HG03280 (cell line): ENCODE data around the gene RFTN1.

ENCODE experiments used
- ATAC-seq: cut with Tn5 transposase; IDR thresholded peaks from one replicate; pipeline ENCODE4 v1.9.1; 2021; ENCODE audit warnings: mild to moderate bottlenecking, moderate library complexity; ENCODE audit not compliant: unreplicated experiment

The RFTN1 gene

DNA sequence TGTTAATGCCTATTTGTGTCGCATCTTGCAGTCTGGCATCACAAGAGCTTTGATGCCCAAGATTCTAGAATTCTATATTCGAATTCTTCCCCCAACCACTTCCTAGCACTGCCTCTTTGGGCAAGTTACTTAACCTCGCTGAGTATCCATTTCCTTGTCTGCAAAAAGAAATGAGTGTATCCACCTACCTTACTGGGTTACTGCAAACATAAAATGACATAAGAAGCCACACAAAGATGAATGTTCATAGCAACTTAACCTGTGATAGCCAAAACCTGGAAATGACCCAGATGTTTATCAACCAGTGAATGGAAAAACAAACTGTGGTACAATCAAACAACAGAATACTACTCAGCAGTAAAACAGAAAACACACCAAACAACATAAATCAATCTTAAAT lies 24.9 kb downstream of the RFTN1 start:
- no peak for ATAC-seq

DNA sequence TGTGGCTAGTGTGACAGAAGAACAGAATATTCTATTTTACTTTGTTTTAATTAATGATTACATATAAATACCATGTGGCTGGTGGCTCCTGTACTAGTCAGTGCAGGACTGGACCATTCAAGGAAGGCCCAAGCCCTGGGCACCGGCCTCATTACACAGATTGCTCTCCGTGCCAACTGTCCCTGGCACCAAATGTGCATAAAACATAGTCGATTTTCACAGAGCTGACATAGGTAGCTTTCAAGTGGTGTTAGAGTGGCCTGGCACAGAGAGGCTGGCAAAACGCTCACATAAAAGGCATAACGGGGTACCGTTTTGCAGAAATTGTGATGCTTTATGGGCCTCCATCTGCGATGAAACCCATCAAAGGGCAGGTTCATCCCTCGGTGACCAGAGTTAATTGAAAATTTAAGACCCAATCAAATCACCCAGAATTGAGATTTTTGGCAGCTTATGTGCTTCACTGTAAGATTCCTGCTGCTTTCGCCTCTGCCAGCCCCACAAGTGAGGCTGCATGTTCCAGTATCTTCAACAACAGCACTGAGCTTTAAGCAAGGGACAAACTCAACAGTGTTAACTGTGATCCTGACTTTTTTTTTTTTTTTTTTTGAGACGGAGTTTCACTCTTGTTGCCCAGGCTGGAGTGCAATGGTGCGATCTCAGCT lies 25.9 kb downstream of the RFTN1 start:
- ATAC-seq = no peak

DNA sequence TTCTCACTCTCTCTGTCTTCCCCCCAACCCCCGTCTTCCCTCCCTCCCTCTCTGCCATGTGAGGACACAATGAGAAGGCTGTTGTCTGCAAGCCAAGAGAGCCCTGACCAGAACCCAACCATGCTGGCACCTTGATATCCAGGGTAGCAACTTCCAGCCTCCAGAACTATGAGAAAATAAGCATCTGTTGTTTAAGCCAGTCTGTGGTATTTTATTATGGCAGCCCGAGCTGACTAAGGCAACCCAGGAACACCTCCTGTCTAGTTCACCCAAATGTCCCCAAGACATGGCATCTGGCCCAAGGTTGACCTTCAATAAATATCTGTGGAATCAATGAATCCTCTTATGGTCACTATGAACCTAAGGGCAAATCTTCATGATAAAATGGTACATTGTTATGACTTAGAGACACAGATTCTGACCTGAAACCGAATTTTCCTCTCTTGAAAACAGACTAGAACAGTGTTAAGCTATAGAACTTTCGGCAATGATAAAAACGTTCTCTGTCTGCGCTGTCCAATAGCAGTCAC lies 26.5 kb downstream of the RFTN1 start:
- ATAC-seq = no peak

DNA sequence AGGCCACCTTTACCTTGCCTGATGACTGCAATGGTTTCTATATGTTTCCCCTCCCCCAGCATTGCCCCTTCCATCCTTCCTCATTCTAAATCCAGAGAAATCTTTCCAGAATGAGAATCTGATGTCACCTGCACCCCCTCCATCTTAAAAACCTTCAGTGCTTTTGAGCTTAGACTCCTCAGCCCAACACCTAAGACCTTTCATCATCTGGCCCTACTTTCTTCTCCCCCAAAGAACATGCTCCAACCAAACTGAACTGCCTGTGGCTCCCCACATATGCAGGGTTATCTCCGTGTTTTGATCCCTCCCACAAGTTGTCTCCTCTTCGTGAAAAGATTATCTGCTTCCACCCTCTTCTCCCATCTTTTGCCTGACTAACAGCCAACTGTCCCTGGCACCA lies 27.3 kb downstream of the RFTN1 start:
- ATAC-seq = no peak

DNA sequence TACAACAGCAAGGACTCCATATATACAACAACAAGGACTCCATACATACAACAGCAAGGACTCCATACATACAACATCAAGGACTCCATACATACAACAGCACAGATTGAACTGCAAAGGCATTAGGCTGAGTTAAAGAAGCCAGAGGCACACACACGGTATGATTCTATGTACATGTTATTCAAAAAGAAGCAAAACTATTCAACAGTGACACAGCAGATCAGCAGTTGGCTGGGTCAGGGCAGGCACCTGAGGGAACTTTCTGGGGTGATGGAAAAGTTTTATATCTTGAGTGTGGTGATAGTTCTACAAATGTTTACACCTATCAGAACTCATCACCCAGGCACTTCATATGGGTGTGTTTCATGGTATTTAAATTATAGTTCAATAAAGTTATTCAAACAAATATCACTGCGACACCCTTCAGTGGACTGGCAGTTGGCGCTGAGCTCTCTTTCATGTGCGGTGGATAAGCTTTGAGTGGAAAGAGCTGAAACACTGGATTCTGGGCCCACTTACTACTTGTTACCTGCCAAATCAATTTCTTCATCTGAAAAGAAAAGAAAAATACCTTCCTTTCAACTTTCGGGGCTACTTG lies 28.0 kb downstream of the RFTN1 start:
- no peak for ATAC-seq

DNA sequence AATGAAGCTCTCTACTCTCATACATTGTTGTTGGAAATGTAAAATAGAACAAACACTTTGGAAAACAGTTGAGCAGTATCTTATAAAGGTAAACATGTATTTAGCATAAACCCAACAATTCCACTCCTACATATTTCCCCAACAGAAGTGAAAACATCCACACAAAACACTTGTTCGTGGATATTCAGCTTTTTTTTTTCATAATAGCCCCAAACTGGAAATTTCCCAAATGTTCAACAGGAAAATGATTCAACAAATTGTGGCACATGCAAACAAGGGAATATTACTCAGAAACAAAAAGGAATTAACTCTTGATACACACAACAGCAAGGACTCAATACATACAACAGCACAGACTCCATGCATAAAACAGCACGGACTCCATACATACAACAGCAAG lies 28.5 kb downstream of the RFTN1 start:
- ATAC-seq = no peak

DNA sequence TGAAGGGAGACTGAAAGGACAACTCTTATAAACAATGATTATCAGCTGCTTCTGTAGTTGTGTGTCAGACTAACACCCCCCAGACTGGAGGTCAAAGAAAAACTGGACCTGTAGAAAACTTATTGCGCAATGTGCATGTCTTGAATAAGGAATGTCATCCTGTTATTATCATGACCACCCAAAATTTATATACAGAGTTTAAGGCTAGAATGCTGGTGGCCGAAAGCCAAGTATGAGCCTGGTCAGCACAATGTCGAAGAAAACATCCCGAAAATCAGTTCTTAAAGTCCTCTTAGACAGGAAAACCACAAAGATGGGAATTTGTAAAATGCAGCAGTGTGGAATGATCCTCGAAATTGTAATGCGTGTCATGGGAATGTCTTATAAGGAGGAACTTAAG lies 29.3 kb downstream of the RFTN1 start:
- no peak for ATAC-seq

DNA sequence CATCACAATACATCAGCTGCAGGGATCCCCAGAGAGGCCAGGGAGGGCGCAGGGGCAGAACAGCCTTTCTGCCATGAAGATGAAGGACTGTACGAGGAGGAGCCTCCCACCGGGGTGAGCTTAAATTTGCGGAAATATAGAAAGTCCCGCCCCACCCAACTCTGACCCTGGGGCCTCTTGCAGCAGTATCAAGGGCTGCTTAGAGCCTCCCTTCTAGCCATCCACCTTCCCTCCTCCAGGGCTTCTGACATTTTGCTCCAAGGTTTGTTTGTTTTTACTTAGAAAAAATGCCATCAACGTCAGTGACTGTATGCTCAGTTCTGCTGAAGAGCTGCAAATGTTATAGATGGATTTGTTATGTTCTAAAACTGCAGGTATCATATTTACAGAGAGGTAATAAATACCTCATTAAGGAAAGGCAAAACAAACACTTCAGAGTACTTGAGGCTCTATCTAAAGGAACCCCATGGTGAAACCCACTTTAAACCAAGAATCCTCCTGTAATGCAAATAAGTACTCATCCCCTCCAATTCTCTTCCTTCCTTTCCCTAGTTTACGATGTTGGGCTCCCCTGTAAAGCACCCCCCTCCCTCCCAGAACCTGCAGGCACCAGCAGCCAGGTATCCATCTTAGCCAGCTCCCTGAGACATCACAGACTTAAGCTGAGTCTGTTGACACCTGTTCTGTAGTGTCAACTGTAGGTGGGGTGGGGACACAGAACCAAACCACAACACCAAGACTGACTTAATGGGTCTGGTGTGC lies 30.5 kb downstream of the RFTN1 start:
- ATAC-seq = peak; percentile 45

DNA sequence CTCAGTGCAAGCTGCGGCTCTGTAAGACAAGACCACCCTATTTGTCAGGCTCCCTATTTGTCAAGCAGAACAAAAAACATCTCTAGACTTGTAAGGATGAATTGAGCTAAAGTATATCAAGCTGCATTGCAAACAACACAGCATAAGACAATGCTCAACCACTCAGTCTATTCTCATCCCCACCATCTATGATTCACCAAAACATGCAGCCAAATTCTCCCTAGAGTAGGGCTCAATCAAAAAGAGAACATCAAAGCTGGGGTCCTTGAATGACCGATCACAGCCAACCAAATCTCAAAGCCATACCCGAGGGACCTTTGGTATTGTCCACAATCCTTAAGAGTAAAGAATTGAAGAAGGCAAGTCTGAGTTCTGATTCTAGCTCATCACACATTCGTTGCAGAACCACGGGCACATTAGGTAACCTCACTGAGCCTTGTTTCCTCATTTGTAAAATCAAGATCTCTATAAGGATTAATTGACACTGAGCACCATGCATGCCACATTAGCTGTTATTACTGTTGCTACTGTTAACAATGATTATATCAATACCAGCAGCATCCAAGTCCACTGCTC lies 31.2 kb downstream of the RFTN1 start:
- ATAC-seq = peak; percentile 9

DNA sequence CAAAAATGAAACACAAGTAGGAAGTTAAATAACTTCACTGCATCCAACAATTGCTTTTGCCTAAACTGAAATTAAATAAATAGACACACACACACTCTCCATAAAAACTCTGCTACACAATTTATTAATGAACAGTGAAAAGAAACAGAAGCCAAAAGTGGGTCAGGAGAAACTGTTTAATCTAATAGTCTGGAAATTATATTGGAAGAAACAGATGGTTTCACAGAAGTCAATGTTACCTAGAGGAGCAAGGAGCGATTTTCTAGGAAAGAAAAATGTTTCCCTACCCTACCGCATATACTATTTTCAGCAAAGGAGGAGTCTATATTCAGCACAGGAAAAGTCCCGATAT lies 32.0 kb downstream of the RFTN1 start:
- ATAC-seq = no peak

DNA sequence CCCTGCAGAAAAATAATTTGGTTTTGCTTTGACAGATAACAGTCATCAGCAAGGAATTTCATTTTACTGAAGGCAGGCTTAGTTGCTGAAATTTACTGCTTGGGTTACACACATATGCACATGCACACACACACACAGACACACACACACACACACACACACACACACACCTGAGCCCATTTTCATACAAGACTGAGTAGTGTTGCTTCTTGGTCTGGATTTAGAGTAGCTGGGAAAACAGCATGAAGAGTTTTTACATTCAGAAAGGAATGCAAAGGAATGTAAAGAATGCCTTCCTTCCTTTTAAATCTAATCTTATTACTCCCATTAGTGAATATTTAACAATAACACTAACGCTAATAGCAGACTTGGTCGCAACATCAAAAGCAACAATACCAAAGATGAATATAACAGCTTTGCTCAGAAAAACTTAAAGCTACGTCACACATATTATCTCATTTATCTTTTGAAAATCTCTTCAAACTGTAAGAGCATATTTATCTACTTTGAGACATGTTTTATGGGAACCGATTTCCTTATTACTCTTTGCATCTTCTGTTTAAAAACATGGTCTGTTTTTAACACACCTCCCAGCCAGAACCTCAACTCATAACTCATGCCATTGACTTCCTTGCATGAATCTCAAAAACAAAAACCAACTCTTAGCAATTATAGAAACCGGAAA lies 32.5 kb downstream of the RFTN1 start:
- peak; percentile 38 for ATAC-seq

DNA sequence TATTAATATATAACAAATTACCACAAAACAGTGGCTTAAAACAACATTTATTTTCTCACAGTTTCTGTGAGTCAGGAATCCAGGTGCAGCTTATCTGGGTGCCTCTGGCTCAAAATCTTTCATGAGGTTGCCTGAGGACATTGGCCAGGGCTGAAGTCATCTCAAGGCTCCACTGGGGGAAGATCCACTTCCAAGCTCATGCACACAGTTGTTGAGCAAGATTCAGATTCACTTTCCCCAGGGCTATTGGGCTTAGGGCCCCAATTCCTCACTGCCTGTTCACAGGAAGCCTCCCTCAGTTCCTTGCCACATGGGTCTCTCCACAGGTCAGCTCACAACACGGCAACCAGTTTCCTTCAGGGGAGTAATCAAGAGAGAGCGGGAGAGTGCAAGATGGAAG lies 35.0 kb downstream of the RFTN1 start:
- ATAC-seq = no peak

DNA sequence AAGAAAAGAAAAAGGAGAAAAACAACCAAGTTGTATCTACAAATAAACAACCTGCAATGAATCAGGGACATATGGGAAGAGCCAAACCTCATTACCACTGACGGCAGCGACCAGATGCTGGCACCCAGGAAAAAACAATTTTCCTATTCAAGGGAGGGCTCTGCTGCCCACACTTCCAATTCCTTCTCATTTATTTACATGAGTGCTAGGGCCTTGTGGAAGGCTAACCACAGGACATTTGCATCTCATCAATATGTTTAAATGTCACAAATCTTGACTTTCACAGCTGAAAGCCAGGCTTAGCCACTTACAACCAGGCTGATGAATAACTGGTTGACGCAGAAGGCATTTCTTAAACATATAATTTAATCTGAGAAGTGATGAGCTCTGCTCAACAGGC lies 36.0 kb downstream of the RFTN1 start:
- ATAC-seq = no peak

DNA sequence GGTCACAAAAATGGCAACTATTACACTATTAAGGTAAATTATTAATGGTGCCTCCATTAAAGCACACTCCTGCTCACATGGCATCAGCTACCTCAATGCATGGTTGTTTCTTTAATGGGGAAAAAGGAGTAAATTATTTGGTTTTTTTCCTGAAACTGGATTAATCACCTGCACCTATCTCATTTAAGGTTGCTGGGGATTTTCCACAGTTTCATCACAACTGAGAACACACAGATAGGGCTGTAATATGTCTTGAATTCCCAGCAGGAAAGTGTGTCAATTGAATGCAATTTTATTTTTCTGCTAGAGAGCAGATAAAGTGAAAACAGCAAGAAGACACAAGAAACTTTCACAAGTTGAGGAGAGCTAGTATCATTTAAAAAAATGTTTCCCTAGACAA lies 36.4 kb downstream of the RFTN1 start:
- ATAC-seq = no peak

DNA sequence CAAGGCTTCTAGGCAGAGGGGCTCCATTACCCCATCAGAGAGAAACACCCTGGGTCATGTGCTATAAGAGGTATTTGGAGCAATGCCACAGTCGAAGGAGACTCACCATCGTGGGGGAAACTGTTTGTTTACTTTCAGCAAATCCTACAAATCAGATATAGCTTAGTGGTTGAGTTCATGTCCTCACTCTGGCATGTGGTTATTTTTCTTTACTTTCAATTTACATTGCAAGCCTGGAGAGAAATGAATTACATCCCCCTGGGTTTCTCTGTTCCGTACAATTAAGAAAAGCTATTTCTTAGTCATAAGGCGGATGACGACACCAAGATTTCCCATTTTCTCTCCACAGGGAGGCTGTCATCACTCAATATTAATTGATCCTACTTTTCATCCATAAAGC lies 36.9 kb downstream of the RFTN1 start:
- ATAC-seq = no peak

DNA sequence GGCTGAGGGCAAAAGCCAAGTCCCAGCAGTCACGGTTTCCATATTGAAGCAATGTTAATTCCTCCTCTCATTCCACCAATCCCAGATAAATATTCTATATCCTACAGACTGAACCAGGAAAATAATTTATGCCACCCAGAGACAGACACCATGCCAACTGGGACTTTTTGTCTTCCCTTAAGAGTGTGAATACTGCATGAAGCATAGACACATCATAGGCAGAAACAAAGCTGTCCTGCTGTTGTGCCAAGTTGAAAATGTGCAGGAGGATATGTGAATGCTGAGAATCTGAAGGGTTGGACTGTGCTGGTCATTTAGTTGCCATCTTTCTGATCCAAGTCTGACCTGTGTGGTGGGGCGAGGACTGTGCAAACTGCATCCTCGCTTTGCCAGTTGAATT lies 37.7 kb downstream of the RFTN1 start:
- no peak for ATAC-seq

DNA sequence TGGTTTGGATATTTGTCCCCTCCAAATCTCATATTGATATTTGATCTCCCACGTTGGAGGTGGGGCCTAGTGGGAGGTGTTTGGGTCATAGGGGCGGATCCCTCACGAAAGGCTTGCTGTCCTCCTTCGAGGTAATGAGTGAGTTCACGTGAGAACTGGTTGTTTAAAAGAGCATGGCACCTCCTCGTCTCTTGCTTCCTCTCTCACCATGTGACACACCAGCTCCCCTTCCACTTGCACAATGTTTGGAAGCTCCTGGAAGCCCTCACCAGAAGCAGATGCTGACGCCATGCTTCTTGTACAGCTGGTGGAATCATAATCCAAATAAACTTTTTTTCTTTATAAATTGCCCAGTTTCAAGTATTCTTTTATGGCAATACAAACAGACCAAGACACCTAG lies 38.6 kb downstream of the RFTN1 start:
- no peak for ATAC-seq

DNA sequence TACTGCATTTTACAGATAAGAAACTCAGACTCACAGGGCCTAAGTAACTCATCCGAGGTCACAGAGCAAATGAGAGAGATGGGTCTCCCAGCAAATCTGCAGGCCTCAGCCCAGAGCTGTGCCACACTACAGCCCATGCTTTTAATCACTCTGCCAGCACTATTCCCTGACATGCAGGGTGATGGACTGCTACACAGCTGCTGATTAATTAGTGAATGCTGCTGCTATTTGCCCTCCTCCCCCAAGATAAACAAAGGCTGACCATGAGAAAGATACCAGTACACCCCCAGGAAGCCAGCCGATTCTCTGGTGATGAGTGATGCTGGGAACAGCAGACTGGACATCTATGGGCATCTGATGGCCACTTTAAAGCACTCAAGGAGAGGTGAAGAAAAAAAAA lies 39.3 kb downstream of the RFTN1 start:
- no peak for ATAC-seq

DNA sequence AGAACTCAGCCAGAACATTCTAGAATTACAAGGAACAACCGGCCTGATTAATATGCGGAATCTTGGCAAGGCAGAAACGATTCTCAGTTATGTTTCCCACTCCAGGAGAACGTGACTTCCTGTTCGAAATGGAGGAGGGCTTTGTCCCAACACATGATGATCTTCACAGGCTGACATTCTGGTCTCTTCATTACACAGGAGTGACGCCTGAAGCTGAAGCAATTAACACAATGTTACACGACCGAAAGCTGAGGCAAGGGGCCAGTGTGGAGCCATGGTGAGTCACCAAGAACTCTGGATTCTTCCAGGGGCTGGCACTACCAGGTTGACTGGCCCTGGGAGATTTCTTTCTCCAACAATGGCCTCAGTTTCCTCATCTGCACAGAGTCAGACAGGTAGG lies 40.9 kb downstream of the RFTN1 start:
- ATAC-seq = no peak

DNA sequence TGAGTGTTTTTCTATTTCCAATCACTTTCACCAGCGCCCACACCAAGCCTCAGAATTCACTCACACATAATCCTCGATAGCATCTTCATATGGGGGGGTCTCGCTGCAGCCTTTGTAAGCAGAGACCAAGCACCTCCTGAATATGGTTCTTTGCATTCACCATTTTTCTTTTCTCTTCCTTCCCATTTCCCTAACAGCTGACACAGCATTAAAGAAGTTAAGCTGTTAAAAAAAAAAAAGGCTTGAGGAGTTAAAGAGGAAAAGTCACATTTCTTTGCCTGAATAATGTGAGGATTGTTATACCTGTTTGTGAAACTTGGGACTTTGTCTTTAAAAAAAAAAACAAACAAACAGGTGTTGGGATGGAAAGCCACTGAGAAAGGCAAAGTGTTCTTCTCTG lies 41.6 kb downstream of the RFTN1 start:
- no peak for ATAC-seq

DNA sequence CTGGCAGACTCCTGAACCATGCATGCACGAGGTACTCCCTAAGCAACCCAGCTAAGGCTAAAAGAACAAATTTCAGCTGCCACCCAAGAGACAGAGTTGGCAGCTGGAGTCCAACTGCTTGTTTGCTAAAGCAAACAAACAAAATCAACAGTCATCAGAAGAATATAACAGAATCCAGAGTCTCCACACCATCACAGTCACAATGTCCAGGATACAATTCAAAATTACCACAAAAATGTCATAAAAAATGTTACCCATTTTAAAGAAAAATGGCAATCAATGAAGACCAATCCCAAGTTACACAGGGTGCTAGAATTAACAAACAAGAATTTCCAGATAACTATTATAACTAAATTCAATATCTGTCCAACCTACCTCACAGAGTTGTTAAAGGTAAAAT lies 42.9 kb downstream of the RFTN1 start:
- ATAC-seq = no peak
